ENCODE data around the gene SCAPER.

The SCAPER gene

DNA sequence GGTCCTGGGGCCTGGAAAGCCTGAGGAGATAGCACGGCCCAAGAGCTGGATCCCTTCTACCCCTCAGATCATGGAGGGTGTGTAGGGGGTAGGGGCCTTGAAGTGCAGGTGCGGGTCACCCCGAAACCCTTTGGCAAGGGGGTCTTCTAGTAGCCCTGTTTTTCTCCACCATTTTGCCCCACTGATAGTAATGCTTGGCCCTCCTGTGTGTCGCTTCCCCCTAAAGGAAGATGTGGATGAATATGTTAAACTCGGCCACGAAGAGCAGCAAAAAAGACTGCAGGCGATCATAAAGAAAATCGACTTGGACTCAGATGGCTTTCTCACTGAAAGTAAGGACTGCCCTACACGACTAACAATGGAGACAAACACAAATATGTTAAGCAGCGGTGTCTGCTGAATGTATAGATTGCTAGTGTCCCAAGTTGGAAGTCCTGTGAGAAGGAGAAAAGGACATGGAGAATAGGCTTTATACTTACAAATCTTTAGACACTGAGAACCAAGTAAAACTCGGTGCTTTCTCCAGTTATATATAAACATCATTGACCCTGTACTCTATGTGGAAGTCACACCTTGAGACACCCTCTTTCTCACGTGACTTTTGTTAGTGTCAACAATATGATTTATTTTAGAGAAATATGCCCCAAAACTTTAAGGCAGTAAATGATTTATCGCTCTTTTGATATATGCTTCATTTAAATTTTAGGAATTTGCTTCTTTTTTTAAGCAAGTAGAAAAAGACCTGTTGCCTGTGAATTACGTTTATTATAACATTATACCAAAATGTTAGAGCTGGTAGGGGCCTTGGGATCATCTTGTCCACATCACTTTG lies 27.2 kb upstream of the SCAPER start:
- peak; percentile 13 for DNase-seq (ENCODE audit: low read depth)
- H3K4me3 ChIP-seq (replicated peaks; ENCODE audit: low read depth, low read length) = peak overlapping the region; percentile 69
- TF ChIP-seq, protein P1, sequence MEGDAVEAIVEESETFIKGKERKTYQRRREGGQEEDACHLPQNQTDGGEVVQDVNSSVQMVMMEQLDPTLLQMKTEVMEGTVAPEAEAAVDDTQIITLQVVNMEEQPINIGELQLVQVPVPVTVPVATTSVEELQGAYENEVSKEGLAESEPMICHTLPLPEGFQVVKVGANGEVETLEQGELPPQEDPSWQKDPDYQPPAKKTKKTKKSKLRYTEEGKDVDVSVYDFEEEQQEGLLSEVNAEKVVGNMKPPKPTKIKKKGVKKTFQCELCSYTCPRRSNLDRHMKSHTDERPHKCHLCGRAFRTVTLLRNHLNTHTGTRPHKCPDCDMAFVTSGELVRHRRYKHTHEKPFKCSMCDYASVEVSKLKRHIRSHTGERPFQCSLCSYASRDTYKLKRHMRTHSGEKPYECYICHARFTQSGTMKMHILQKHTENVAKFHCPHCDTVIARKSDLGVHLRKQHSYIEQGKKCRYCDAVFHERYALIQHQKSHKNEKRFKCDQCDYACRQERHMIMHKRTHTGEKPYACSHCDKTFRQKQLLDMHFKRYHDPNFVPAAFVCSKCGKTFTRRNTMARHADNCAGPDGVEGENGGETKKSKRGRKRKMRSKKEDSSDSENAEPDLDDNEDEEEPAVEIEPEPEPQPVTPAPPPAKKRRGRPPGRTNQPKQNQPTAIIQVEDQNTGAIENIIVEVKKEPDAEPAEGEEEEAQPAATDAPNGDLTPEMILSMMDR (IDR thresholded peaks at IDR 0.05; ENCODE audit: low read length, missing control alignments) = no peak

DNA sequence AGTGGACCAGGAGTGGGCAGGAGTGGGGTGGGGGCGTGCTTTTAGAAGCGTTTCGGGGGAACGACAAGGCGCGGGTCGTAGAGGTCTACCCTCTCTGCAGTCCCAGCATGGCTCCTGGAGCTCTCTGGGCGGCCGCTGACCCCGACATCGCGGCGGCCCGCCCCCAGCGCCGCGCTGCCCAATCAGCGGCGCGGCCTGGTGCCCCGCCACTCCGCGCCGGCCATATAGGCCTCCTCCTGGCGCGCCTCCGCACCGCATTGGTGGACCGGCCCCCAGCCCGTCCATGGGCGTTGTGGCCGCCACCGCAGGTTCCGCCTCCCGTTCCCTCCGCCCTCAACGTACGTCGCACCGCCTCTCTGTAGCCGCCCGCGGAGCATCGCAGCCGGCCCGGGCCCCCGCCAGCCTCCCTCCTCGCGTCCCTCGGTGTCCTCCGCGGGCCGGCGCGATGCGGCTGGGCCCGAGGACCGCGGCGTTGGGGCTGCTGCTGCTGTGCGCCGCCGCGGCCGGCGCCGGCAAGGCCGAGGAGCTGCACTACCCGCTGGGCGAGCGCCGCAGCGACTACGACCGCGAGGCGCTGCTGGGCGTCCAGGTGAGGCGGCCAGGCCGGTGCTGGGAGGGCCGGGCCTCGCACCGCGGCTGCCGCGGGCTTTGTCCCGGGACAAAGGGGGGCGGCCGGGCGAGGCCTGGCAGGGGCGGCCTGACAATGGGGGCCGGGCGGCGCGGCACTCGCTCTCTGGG lies 26.4 kb upstream of the SCAPER start, which contains the start of gene RCN2:
TSS of gene RCN2 (plus strand) at position 353 of the 738 bp plus-strand sequence. CDS start at position 446, 93 bp downstream.
- H3K4me3 ChIP-seq (replicated peaks; ENCODE audit: low read depth, low read length) = peak within 1 kb of the TSS; percentile 69
- TF ChIP-seq, protein P1 (IDR thresholded peaks at IDR 0.05; ENCODE audit: low read length, missing control alignments) = no peak
- peak; percentile 94 for DNase-seq (ENCODE audit: low read depth)

DNA sequence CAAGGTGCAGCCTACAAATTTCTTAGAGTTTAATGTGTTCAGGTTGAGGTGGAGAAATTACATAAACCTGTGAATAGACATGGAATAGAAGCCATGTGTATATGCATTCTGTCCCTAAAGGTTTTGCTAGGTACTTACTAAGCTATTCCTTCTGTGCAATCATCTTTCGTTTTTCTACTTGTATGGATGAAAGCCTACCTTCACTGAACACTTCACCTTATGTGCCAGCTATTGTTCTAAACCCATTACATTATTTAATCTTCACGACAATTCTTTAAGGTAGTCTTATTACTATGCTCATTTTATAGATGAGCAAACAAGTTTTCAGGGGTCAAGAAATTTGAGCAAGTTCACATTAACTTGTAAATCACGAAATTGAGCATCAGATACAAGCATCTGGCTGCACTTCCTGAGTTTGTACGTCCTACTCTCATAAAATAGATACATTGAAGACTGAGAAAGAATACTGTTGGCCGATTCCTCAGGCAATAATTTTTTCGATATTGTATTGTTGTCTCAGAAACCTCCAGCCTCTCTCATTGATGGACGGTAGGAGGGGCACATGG lies 25.8 kb upstream of the SCAPER start:
- TF ChIP-seq, protein P1 (IDR thresholded peaks at IDR 0.05; ENCODE audit: low read length, missing control alignments) = no peak
- H3K4me3 ChIP-seq (replicated peaks; ENCODE audit: low read depth, low read length) = peak overlapping the region; percentile 53
- no peak for DNase-seq (ENCODE audit: low read depth)

DNA sequence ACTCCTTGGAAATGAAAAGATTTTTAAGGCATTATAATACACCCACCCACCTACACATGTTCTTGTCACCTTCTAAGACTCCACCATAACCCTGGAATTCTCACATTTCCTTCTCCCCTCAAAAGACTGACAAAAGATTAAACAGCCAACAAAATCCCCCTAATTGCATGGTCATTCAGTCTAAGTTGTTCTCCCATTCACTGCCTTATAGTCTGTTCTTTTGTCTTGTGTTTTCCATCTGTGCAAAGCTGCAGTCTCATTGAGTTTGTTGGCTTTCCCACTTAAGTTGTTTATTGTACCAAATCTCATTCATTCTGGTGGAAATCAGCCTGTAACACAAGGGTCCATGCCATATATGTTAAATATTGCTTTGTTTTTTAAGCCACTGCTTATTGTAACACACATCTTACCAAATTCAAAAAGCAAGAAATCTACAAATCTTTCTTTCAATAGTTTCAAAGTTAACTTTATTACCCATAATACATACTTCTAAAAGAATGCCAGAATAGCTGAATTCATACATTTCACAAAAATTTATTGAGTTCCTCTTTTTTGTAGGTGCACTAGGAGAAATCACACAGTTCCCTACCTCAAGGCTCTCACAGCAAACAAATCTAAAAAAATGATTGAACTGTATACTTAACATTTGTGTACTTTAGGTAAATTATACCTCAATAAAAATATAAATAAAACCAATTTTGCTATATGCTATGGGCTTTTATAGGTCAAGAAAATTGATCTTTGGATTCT lies 24.0 kb upstream of the SCAPER start:
- no peak overlapping the region for H3K4me3 ChIP-seq (replicated peaks; ENCODE audit: low read depth, low read length)
- DNase-seq (ENCODE audit: low read depth) = no peak
- TF ChIP-seq, protein P1 (IDR thresholded peaks at IDR 0.05; ENCODE audit: low read length, missing control alignments) = no peak

DNA sequence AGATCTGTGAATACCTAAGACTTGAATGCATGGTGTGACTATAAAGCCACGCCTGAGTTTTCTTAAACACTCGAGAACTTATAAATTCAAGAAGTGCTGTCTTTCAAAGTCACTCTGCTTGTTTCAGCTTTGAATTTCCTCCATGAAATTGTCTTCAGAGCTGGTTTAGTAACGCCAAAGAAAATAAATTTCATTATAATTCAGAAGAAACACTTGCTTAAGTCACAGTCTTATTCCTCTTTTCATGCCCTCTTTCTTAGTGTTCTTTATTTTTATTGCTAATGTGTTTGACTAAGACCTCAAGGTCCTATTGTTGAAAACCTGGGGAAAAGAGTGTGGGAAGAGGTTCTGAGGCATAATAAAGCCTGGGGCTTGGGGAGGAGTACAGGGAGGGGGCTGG lies 23.1 kb upstream of the SCAPER start:
- DNase-seq (ENCODE audit: low read depth) = no peak
- TF ChIP-seq, protein P1 (IDR thresholded peaks at IDR 0.05; ENCODE audit: low read length, missing control alignments) = no peak
- no peak overlapping the region for H3K4me3 ChIP-seq (replicated peaks; ENCODE audit: low read depth, low read length)

DNA sequence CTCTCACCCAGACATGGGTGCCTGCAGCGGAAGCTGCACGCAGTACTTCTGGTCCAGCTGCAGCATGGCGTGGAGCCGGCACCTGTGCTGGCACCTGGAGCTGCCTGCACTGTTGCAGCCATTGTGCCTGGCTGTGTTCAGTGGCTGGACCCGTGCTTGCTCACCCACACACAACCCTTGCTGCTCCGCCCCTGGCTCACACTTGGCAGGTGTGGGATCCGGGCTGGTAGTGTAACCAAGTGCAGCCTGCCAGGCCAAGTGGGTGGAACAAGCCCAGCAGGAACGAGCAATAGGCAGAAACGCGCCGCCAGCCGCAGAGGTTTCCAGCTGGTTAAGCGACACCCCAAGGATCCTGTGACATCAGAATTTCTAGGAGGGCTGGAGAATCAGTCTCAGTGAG lies 11.2 kb upstream of the SCAPER start:
- TF ChIP-seq, protein P1 (IDR thresholded peaks at IDR 0.05; ENCODE audit: low read length, missing control alignments) = no peak
- H3K4me3 ChIP-seq (replicated peaks; ENCODE audit: low read depth, low read length) = no peak overlapping the region

More for the DNA sequence above, 11.2 kb upstream of the SCAPER start:
- no peak for DNase-seq (ENCODE audit: low read depth)

All from fibroblast of pulmonary artery (primary cell).